HG03439 (cell line): Measurements from ENCODE around the gene DENND1A.

Experiments
- ATAC-seq: cut with Tn5 transposase; IDR thresholded peaks from one replicate; pipeline ENCODE4 v1.9.1; 2021; ENCODE audit warnings: mild to moderate bottlenecking, moderate library complexity; ENCODE audit not compliant: unreplicated experiment

DENND1A gene

DNA sequence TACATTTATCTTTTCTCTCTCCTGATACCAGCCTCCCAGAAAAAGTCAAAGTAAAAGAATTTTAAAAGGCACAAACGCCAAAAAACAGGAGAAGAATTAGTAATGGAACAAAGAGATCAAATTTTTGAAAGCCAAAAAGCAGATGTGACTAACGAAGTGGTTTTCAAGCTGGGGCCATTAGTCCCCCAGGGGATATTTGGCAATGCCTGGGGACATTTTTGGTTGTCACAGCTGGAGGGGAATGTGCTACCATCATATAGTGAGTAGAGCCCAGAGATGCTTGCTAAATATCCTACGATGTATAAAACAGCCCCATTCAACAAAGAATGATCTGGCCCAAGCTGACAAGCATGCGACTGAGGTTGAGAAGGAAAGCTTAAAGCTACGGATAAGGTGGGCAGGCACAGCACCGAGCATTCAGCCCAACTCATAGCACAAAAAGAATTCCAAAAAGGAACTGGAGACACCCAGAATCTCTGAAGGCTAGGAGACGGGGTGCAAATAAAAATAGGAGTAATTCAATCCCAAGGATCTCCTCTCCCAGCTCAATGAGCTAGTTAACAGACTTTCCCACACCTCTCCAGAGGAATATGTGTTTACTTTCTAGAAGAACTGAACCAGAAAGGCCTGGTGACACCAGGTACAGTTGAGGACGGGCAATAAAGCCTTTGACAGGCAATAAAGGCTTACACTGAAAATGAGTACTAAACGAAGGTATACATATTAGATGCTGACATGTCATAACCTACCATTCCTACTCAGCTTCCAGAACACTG is 269.0 kb downstream of the DENND1A start:
- no peak for ATAC-seq

GRCh38 chr9:123659358-123659757 is 270.6 kb downstream of the DENND1A start:
- ATAC-seq = no peak

GRCh38 chr9:123658792-123659191 is 271.1 kb downstream of the DENND1A start:
- ATAC-seq = no peak

DNA sequence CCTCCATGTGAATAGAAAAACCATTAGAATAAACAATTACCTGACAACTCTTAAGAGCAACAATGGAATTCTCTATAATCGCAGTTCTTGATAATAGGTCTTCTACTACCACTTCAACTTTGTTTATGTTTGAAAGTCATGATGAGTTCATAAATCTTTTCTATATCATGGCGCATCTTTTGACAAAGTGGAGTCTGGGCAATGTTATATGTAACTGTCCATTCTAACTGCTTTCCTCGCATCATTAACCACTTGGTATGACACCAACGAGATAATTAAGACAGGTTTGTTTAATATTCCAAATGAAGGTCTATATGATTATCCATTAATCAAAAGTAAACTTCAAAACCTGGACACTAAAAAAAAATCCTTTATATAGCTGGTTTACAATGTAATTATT is 272.0 kb downstream of the DENND1A start:
- ATAC-seq = no peak

GRCh38 chr9:123657099-123657498 is 272.8 kb downstream of the DENND1A start:
- no peak for ATAC-seq

- ATAC-seq = no peak
Measured at GRCh38 chr9:123656565-123656964, 273.4 kb downstream of the DENND1A start.

DNA sequence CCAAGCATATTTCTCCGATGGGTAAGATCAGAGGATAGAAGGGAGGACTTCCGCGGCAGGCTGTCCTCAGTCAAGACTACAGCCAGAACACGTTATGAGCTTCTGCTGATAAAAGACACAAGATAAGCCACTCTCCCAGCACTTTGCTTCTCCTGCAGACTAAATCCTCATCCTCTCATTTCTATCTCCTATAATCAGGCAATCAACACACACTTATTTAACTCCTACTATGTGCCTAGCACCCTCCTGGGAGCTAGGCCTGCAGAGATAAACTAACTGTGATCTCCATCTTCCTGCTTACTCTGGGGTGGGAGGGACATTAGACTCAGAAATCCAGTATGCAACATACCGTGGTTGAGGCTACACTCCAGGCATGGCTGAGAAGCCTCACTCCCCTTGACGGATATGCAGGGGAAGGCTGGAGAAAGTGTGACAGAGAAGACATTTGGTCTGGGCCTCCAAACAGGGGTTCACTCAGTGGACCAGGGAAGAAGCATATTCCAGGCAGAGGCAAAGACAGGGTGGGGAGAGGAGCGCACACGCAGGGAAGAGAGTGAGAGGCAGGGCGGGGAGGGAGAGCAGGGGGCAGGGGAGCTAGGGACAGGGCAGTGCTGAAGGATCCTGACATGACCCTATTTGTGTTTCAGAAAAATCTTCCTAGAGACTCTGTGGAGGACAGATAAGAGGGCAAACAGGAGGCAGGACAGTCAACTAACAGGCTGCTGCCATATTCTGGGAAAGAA is 274.1 kb downstream of the DENND1A start:
- no peak for ATAC-seq

- no peak for ATAC-seq
Measured at GRCh38 chr9:123654994-123655637, 274.8 kb downstream of the DENND1A start.

- no peak for ATAC-seq
Measured at GRCh38 chr9:123654218-123654993, 275.5 kb downstream of the DENND1A start.

DNA sequence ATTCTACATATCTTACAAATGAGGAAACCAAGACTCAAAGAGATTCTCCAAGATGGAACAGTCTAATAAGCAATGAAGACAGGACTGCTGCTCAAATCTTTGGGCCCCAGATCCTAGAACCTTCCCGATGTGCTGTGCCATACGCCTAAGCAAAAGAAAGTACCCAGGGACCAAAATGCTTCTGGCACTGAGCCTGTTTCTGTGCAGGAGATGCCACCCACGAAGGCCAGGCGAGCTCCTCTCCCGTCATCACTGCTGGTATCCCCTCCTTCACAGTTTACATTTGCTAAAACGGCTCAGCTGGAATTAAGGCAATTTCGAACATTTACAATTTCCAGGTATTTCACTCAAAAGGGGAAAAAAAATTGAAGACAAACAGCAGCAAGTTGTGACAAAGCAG is 277.5 kb downstream of the DENND1A start:
- ATAC-seq = no peak

DNA sequence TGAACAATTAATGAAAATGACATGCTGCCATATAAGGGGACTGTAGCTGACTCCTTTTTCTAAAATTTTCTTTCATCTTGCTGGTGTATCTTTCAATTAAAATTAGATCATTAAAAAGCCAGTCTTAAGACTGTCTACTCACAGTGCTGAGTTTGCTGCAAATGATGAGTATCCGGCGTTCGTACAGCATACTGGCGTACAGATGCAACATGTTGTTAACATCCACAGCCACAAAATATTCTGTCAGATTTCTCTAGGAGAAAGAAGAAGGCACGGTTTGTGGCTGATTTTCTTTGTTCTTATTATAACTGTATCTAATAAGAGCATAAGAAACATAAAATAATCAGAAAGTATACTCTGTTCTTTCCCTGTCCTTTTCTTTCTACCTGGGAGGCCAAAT is 278.1 kb downstream of the DENND1A start:
- ATAC-seq = no peak

- no peak for ATAC-seq
Measured at GRCh38 chr9:123651273-123651672, 278.7 kb downstream of the DENND1A start.

DNA sequence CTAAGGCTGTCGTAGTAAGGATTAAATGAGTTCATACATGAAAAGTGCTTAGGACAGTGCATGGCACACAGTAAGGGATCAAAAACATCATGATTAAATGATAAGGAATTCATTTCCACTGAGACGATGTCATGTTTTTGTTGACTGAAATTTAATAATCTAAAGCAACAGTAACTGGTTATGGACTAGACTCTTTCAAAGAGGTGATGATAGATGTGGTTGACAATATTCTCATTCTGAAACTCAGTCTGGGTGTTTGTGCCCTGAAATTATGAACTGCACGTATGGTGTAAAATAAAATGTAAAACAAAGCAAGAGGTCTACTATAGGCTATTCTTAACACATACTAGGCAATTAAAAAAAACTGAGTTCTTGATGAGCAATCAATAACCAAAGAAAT is 280.0 kb downstream of the DENND1A start:
- no peak for ATAC-seq

GRCh38 chr9:123647145-123647544 is 282.8 kb downstream of the DENND1A start:
- no peak for ATAC-seq

DNA sequence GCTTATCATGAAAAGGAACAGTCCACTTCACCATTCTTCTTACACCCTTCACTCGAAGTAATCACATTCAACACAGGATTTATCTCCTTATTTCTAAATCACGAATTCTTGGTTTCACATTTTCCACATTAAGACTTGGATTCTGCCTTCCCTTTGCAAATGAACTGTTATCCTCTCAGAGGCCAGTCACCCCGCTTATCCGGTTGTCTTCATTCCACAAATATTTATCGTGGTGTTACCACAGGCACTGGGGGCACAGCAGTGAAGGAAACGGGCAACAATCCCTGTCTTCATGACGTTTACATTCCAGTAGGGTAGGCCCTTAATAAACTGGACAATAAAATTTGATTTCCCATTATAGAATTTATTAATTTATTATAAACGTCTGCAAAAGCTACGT is 284.2 kb downstream of the DENND1A start:
- ATAC-seq = no peak

GRCh38 chr9:123645126-123645525 is 284.8 kb downstream of the DENND1A start:
- ATAC-seq = no peak

GRCh38 chr9:123643518-123643917 is 286.4 kb downstream of the DENND1A start:
- no peak for ATAC-seq

GRCh38 chr9:123642291-123643278 is 287.3 kb downstream of the DENND1A start:
- no peak for ATAC-seq

DNA sequence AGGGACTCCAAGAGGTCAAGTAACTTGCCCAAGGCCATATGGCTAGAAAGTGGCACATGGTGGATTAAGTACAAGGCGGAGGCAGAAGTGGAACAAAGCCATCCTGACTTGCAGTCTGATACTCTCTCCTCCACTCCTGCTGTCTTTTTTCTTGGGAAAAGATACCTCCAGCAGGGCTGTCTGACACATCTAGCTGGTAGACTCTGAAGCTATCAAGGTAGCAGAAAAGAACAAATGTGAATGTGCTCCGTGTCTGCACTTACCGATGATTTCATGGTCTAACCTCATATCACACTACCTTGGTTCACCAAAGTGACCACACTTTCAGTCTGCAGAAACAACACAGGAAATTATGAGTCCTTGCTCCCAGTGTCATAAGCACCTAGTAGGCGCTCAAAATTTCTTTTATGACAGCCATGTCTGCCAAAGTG is 289.1 kb downstream of the DENND1A start:
- ATAC-seq = no peak

- ATAC-seq = no peak
Measured at GRCh38 chr9:123639743-123640142, 290.2 kb downstream of the DENND1A start.
